HEK293 (cell line): ENCODE data around the gene RB1.

Experiments used
- CTCF ChIA-PET: fragments of 350-600 bp; formaldehyde crosslinking; extraction: SDS; loops from one replicate; lab custom pipeline; 2021; ENCODE audit warnings: antibody characterized with exemption; lab: Yijun Ruan, JAX
- POLR2A ChIA-PET: fragments of 300-600 bp; formaldehyde crosslinking; extraction: SDS; loops from one replicate; lab custom pipeline; 2020; ENCODE audit warnings: antibody characterized with exemption, inconsistent platforms; lab: Yijun Ruan, JAX
- H3K27ac ChIP-seq: fragments of 200-500 bp; sonication (Bioruptor generic); 2 replicates; pipeline ENCODE4 v1.5.1; 2014; ENCODE audit warnings: low read depth, low read length, control low read depth, inconsistent platforms; ENCODE audit errors: extremely low read depth
- H3K36me3 ChIP-seq, 2 experiments: fragments of 200-500 bp in 1 of 2; sonication (Bioruptor generic) in 1 of 2; 1 replicate in 1 of 2; 2 replicates in 1 of 2; pipeline ENCODE4 v1.5.1; 2014 to 2017; ENCODE audit warnings: inconsistent platforms in 2 of 2, low read length in 2 of 2; ENCODE audit not compliant: control insufficient read depth in 2 of 2, insufficient read depth in 1 of 2
- H3K4me1 ChIP-seq: fragments of 200-500 bp; sonication (Bioruptor generic); 2 replicates; pipeline ENCODE4 v1.5.1; 2014; ENCODE audit warnings: mild to moderate bottlenecking, low read length, inconsistent platforms; ENCODE audit not compliant: control insufficient read depth, insufficient read depth
- H3K4me3 ChIP-seq: 2 replicates; pipeline ENCODE4 v1.5.1; 2011; ENCODE audit warnings: low read depth, mild to moderate bottlenecking, control low read depth, low read length, moderate library complexity
- H3K9me3 ChIP-seq: fragments of 200-500 bp; sonication (Bioruptor generic); 2 replicates; pipeline ENCODE4 v1.5.1; 2014; ENCODE audit warnings: low read depth, low read length, inconsistent platforms; ENCODE audit not compliant: control insufficient read depth, insufficient read depth
- BCL6B ChIP-seq: fragments of 450-650 bp; formaldehyde crosslinking; IDR thresholded peaks from 2 replicates; pipeline ENCODE4 v1.5.1; 2017; ENCODE audit warnings: missing biosample characterization, missing genetic modification characterization
- ZNF10 ChIP-seq: fragments of 450-650 bp; formaldehyde crosslinking; IDR thresholded peaks from 2 replicates; pipeline ENCODE4 v1.5.1; 2017; ENCODE audit warnings: missing biosample characterization, missing genetic modification characterization
- ZNF121 ChIP-seq: fragments of 450-650 bp; formaldehyde crosslinking; IDR thresholded peaks from 2 replicates; pipeline ENCODE4 v1.5.1; 2016; ENCODE audit warnings: missing biosample characterization, missing genetic modification characterization
- ZNF133 ChIP-seq: fragments of 450-650 bp; formaldehyde crosslinking; IDR thresholded peaks from 2 replicates; pipeline ENCODE4 v1.5.1; 2016; ENCODE audit warnings: missing biosample characterization, missing genetic modification characterization
- ZNF148 ChIP-seq: fragments of 450-650 bp; formaldehyde crosslinking; IDR thresholded peaks from 2 replicates; pipeline ENCODE4 v1.5.0; 2017; ENCODE audit warnings: missing biosample characterization, missing genetic modification characterization, borderline replicate concordance
- ZNF324 ChIP-seq: fragments of 450-650 bp; formaldehyde crosslinking; IDR thresholded peaks from 2 replicates; pipeline ENCODE4 v1.5.1; 2016; ENCODE audit warnings: missing biosample characterization, missing genetic modification characterization
- ZNF423 ChIP-seq: fragments of 450-650 bp; formaldehyde crosslinking; IDR thresholded peaks from 2 replicates; pipeline ENCODE4 v1.5.1; 2016; ENCODE audit warnings: missing biosample characterization, missing genetic modification characterization
- ZNF560 ChIP-seq: fragments of 450-650 bp; formaldehyde crosslinking; IDR thresholded peaks from 2 replicates; pipeline ENCODE4 v1.5.1; 2017; ENCODE audit warnings: missing biosample characterization, missing genetic modification characterization, borderline replicate concordance
- ZNF626 ChIP-seq: fragments of 450-650 bp; sonication (Bioruptor Pico); formaldehyde crosslinking; IDR thresholded peaks from 2 replicates; pipeline ENCODE4 v1.5.1; 2018; ENCODE audit warnings: missing biosample characterization, missing genetic modification characterization, inconsistent platforms
- ZNF629 ChIP-seq: fragments of 450-650 bp; formaldehyde crosslinking; IDR thresholded peaks from 2 replicates; pipeline ENCODE4 v1.5.1; 2017; ENCODE audit warnings: missing biosample characterization, missing genetic modification characterization
- ZNF645 ChIP-seq: fragments of 450-650 bp; formaldehyde crosslinking; IDR thresholded peaks from 2 replicates; pipeline ENCODE4; 2016; ENCODE audit warnings: missing biosample characterization, missing genetic modification characterization
- ZNF677 ChIP-seq: fragments of 450-650 bp; IDR thresholded peaks from 2 replicates; pipeline ENCODE4 v1.5.0; 2018; ENCODE audit warnings: missing biosample characterization, mild to moderate bottlenecking, missing genetic modification characterization, moderate library complexity
- ZSCAN5A ChIP-seq: fragments of 450-650 bp; formaldehyde crosslinking; IDR thresholded peaks from 2 replicates; pipeline ENCODE4 v1.5.1; 2016; ENCODE audit warnings: missing biosample characterization, missing genetic modification characterization
- TF ChIP-seq, protein P1 (sequence below): fragments of 450-650 bp; formaldehyde crosslinking; IDR thresholded peaks from 2 replicates; pipeline ENCODE4 v1.5.1; 2016; ENCODE audit warnings: missing biosample characterization, missing genetic modification characterization, low read depth
- TF ChIP-seq, protein P2 (sequence below): fragments of 450-650 bp; formaldehyde crosslinking; IDR thresholded peaks from 2 replicates; pipeline ENCODE4 v1.5.1; 2016; ENCODE audit warnings: missing biosample characterization, missing genetic modification characterization
- TF ChIP-seq, protein P3 (sequence below): fragments of 450-650 bp; formaldehyde crosslinking; IDR thresholded peaks from 2 replicates; pipeline ENCODE4 v1.5.1; 2016; ENCODE audit warnings: missing biosample characterization, missing genetic modification characterization
- TF ChIP-seq, protein P4 (sequence below): fragments of 450-650 bp; formaldehyde crosslinking; IDR thresholded peaks from 2 replicates; pipeline ENCODE4 v1.5.1; 2017; ENCODE audit warnings: missing biosample characterization, missing genetic modification characterization
- TF ChIP-seq, protein P5 (sequence below): fragments of 450-650 bp; formaldehyde crosslinking; IDR thresholded peaks from 2 replicates; pipeline ENCODE4 v1.5.1; 2016; ENCODE audit warnings: missing biosample characterization, missing genetic modification characterization

The RB1 gene

GRCh38 chr13:48504606-48505005 is 201.1 kb downstream of the RB1 start (continued):
- TF ChIP-seq, protein P1, sequence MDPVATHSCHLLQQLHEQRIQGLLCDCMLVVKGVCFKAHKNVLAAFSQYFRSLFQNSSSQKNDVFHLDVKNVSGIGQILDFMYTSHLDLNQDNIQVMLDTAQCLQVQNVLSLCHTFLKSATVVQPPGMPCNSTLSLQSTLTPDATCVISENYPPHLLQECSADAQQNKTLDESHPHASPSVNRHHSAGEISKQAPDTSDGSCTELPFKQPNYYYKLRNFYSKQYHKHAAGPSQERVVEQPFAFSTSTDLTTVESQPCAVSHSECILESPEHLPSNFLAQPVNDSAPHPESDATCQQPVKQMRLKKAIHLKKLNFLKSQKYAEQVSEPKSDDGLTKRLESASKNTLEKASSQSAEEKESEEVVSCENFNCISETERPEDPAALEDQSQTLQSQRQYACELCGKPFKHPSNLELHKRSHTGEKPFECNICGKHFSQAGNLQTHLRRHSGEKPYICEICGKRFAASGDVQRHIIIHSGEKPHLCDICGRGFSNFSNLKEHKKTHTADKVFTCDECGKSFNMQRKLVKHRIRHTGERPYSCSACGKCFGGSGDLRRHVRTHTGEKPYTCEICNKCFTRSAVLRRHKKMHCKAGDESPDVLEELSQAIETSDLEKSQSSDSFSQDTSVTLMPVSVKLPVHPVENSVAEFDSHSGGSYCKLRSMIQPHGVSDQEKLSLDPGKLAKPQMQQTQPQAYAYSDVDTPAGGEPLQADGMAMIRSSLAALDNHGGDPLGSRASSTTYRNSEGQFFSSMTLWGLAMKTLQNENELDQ = no peak
- TF ChIP-seq ZNF629 (tag by site-specific recombination) (no peak), ZNF645 (no peak), ZNF121 (tag by site-specific recombination) (no peak)

- POLR2A ChIA-PET = no interaction called here
- Histone ChIP-seq H3K27ac (no peak overlapping the region), H3K4me1 (no peaks in the 10 kb centered on the region), H3K9me3 (no peaks in the 10 kb centered on the region), H3K4me3 (no peak overlapping the region), H3K36me3 (no peaks in the 10 kb centered on the region)
- CTCF ChIA-PET = no interaction called here
- TF ChIP-seq ZNF626 (no peak), ZNF677 (tag by site-specific recombination) (no peak), ZNF10 (tag by site-specific recombination) (no peak), ZNF133 (tag by site-specific recombination) (no peak), ZNF148 (tag by site-specific recombination) (no peak), BCL6B (no peak), ZNF423 (tag by site-specific recombination) (no peak), ZSCAN5A (tag by site-specific recombination) (no peak), ZNF560 (tag by site-specific recombination) (no peak), ZNF324 (tag by site-specific recombination) (no peak)
- TF ChIP-seq, protein P2, sequence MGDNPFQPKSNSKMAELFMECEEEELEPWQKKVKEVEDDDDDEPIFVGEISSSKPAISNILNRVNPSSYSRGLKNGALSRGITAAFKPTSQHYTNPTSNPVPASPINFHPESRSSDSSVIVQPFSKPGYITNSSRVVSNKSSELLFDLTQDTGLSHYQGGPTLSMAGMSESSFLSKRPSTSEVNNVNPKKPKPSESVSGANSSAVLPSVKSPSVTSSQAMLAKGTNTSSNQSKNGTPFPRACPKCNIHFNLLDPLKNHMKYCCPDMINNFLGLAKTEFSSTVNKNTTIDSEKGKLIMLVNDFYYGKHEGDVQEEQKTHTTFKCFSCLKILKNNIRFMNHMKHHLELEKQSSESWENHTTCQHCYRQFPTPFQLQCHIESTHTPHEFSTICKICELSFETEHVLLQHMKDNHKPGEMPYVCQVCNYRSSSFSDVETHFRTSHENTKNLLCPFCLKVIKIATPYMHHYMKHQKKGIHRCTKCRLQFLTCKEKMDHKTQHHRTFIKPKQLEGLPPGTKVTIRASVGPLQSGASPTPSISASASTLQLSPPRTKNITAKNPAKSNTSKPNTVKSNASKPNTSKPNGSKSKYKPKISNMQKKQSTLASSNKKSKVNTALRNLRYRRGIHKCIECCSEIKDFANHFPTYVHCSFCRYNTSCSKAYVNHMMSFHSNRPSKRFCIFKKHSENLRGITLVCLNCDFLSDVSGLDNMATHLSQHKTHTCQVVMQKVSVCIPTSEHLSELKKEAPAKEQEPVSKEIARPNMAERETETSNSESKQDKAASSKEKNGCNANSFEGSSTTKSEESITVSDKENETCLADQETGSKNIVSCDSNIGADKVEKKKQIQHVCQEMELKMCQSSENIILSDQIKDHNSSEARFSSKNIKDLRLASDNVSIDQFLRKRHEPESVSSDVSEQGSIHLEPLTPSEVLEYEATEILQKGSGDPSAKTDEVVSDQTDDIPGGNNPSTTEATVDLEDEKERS (tag by site-specific recombination) = no peak
- TF ChIP-seq, protein P3, sequence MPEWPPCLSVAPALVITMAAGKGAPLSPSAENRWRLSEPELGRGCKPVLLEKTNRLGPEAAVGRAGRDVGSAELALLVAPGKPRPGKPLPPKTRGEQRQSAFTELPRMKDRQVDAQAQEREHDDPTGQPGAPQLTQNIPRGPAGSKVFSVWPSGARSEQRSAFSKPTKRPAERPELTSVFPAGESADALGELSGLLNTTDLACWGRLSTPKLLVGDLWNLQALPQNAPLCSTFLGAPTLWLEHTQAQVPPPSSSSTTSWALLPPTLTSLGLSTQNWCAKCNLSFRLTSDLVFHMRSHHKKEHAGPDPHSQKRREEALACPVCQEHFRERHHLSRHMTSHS (tag by site-specific recombination) = no peak
- TF ChIP-seq, protein P4, sequence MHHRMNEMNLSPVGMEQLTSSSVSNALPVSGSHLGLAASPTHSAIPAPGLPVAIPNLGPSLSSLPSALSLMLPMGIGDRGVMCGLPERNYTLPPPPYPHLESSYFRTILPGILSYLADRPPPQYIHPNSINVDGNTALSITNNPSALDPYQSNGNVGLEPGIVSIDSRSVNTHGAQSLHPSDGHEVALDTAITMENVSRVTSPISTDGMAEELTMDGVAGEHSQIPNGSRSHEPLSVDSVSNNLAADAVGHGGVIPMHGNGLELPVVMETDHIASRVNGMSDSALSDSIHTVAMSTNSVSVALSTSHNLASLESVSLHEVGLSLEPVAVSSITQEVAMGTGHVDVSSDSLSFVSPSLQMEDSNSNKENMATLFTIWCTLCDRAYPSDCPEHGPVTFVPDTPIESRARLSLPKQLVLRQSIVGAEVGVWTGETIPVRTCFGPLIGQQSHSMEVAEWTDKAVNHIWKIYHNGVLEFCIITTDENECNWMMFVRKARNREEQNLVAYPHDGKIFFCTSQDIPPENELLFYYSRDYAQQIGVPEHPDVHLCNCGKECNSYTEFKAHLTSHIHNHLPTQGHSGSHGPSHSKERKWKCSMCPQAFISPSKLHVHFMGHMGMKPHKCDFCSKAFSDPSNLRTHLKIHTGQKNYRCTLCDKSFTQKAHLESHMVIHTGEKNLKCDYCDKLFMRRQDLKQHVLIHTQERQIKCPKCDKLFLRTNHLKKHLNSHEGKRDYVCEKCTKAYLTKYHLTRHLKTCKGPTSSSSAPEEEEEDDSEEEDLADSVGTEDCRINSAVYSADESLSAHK (tag by site-specific recombination) = no peak
- TF ChIP-seq, protein P5, sequence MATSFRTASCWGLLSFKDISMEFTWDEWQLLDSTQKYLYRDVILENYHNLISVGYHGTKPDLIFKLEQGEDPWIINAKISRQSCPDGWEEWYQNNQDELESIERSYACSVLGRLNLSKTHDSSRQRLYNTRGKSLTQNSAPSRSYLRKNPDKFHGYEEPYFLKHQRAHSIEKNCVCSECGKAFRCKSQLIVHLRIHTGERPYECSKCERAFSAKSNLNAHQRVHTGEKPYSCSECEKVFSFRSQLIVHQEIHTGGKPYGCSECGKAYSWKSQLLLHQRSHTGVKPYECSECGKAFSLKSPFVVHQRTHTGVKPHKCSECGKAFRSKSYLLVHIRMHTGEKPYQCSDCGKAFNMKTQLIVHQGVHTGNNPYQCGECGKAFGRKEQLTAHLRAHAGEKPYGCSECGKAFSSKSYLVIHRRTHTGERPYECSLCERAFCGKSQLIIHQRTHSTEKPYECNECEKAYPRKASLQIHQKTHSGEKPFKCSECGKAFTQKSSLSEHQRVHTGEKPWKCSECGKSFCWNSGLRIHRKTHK (tag by site-specific recombination) = no peak
Observed at GRCh38 chr13:48505012-48505411, 201.5 kb downstream of the RB1 start.
